Measurements from ENCODE around the gene LRP1B. TPM values are rescaled to one million over a fixed set of nuclear protein-coding genes. Genes with fewer than 3 reads are reported as not detected.

Gene LRP1B
- total RNA-seq, 3 donors from 2014 or later: 2.3 to 29.8 (median 21.8) TPM

DNA sequence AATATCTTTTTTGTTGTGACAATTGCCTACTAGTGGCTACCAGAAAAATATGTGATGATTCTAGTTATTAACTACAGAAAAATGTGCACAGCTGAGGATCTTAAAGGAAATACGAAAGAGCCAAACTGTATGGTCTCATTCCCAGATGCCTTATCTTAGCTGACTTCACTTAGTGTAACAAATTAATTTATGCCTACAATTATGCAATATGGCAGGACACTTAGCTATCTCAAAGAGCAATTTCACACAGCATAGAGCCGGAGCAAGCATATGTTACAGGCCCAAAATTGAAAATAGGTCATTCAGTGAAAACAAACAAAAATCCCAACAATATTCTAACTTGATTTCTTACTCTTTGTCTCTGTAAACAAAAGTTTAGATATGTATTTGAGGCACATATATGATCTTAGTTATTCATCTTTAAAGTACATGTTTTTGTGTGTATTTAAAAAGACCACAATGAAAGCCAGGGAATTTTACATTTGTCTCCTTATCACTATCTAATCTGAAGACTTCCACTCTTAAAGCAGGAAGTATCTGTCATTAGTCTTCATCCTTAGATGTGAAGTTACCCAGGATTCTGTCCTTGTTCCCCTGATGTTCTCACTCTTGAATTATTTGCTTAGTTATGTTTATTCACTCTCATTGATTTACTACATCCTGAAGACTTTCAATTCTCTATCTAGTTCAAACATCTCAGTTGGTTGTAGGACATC lies 1771.6 kb downstream of the LRP1B start:
- DNase-seq (ENCODE audit: low spot score in 2 of 2): no peak
- H3K27me3 ChIP-seq: no peaks in the 10 kb centered on the region
- H3K27ac ChIP-seq: no peak overlapping the region
- H3K4me3 ChIP-seq: no peak overlapping the region
- H3K36me3 ChIP-seq: no peaks in the 10 kb centered on the region
- no peaks in the 10 kb centered on the region for H3K4me1 ChIP-seq
- no peaks in the 10 kb centered on the region for H3K9me3 ChIP-seq
- no peak for TF ChIP-seq POLR2A (IDR thresholded peaks at IDR 0.05)
- no peak for TF ChIP-seq POLR2AphosphoS5 (IDR thresholded peaks at IDR 0.05)
- TF ChIP-seq, protein P1, sequence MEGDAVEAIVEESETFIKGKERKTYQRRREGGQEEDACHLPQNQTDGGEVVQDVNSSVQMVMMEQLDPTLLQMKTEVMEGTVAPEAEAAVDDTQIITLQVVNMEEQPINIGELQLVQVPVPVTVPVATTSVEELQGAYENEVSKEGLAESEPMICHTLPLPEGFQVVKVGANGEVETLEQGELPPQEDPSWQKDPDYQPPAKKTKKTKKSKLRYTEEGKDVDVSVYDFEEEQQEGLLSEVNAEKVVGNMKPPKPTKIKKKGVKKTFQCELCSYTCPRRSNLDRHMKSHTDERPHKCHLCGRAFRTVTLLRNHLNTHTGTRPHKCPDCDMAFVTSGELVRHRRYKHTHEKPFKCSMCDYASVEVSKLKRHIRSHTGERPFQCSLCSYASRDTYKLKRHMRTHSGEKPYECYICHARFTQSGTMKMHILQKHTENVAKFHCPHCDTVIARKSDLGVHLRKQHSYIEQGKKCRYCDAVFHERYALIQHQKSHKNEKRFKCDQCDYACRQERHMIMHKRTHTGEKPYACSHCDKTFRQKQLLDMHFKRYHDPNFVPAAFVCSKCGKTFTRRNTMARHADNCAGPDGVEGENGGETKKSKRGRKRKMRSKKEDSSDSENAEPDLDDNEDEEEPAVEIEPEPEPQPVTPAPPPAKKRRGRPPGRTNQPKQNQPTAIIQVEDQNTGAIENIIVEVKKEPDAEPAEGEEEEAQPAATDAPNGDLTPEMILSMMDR (IDR thresholded peaks at IDR 0.05): no peak
- intact Hi-C loops (cut with DNase I; ENCODE audit: low total_unique reads): no loop called here

DNA sequence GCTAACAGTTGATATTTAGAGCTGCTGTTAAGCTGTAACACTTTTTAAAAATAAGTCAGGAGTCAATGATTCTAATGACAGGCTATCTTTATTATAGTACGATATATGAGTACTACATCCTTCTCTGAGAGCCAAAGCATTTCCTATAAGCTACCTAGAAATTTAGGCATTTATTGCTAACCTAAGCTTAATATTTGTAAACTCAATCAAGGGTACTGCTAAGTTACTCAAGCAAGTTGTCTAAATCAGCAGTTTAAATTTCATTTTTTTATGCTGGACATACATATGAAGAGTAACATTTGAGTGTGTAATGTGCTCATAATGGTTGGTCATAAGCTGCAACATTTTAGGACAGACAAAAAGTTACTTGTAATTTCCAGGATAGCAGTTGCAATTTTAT lies 1774.1 kb downstream of the LRP1B start:
- Histone ChIP-seq H3K27me3 (no peaks in the 10 kb centered on the region), H3K27ac (no peak overlapping the region), H3K4me3 (no peak overlapping the region), H3K9me3 (no peaks in the 10 kb centered on the region), H3K36me3 (no peaks in the 10 kb centered on the region), H3K4me1 (no peaks in the 10 kb centered on the region)
- DNase-seq (ENCODE audit: low spot score in 2 of 2): no peak
- no peak for TF ChIP-seq POLR2AphosphoS5 (IDR thresholded peaks at IDR 0.05)
- TF ChIP-seq POLR2A (IDR thresholded peaks at IDR 0.05): no peak
- TF ChIP-seq, protein P1 (IDR thresholded peaks at IDR 0.05): no peak
- intact Hi-C loops (cut with DNase I; ENCODE audit: low total_unique reads): no loop called here

DNA sequence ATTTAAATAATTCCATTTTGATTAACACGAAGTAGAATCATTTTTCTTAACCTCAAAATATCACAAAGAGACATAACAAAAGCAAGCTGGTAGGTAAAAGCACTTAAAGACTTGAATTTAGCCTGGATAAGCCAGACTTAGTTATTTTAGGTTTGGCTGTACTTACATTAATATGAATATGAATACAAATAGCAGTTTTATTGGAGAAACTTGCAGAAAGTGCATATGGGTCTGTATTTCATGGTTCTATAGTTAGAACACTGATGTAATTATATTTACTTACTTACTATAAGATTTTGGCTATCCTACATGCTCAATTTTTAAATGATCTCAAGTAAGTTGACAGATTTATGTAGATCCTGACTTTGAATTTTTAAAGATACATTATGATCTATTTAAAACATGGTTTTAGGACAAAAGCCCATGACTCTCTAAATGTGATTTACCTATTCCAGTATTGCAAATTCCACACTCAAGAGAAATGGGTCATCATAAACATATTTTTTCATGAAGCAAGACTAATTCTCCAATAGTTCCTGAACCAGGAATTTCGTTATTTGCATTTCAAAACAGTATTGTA lies 1775.2 kb downstream of the LRP1B start:
- TF ChIP-seq POLR2A (IDR thresholded peaks at IDR 0.05) (no peak), POLR2AphosphoS5 (IDR thresholded peaks at IDR 0.05) (no peak)
- TF ChIP-seq, protein P1 (IDR thresholded peaks at IDR 0.05): no peak
- DNase-seq (ENCODE audit: low spot score in 2 of 2): no peak
- H3K27me3 ChIP-seq: no peaks in the 10 kb centered on the region
- no peaks in the 10 kb centered on the region for H3K4me1 ChIP-seq
- no peak overlapping the region for H3K27ac ChIP-seq
- intact Hi-C loops (cut with DNase I; ENCODE audit: low total_unique reads): no loop called here
- no peak overlapping the region for H3K4me3 ChIP-seq
- no peaks in the 10 kb centered on the region for H3K36me3 ChIP-seq
- H3K9me3 ChIP-seq: no peaks in the 10 kb centered on the region

DNA sequence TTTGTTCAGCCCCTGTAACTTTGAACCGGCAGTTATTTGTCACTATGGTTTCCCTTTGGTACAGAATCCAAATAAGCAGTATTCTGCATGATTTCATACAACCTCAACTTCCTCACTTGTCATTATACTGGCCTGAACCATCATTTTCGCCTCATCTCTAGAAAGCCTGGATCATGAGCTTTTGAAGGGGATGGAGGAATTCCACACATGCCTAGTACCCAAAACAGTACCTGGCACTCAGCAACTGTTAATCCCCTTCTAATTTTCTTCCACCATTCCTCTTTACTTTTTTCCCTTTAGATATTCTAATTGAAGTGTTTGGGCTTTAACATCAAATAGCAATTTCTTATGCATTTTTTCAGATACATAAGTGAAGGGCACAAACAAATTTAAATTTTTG lies 1776.3 kb downstream of the LRP1B start:
- no peak overlapping the region for H3K4me3 ChIP-seq
- H3K4me1 ChIP-seq: no peaks in the 10 kb centered on the region
- H3K9me3 ChIP-seq: no peaks in the 10 kb centered on the region
- H3K36me3 ChIP-seq: no peaks in the 10 kb centered on the region
- DNase-seq (ENCODE audit: low spot score in 2 of 2): no peak
- intact Hi-C loops (cut with DNase I; ENCODE audit: low total_unique reads): no loop called here
- TF ChIP-seq POLR2AphosphoS5 (IDR thresholded peaks at IDR 0.05) (no peak), POLR2A (IDR thresholded peaks at IDR 0.05) (no peak)
- TF ChIP-seq, protein P1 (IDR thresholded peaks at IDR 0.05): no peak
- H3K27me3 ChIP-seq: no peaks in the 10 kb centered on the region
- H3K27ac ChIP-seq: no peak overlapping the region

DNA sequence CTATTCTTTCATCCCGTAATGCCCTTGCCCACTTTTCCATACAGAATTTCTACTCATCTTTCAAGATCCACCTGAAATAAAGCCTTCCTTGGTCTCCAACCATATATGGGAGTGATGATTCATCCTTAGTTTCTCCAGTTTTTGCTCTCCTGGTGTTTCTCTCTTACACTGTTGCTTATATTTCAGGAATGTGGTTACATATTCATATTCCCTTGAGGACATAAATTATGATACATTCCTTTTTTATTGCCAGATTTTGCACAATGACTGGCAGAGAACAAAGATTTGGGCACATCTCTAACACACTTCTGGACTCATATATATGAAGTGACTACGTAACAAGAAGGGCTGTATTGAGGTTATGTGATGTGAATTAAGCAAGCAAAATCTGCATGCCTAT lies 1777.3 kb downstream of the LRP1B start:
- H3K9me3 ChIP-seq: no peaks in the 10 kb centered on the region
- no peaks in the 10 kb centered on the region for H3K36me3 ChIP-seq
- H3K4me3 ChIP-seq: no peak overlapping the region
- no peaks in the 10 kb centered on the region for H3K4me1 ChIP-seq
- intact Hi-C loops (cut with DNase I; ENCODE audit: low total_unique reads): no loop called here
- DNase-seq (ENCODE audit: low spot score in 2 of 2): no peak
- H3K27me3 ChIP-seq: no peaks in the 10 kb centered on the region
- H3K27ac ChIP-seq: no peak overlapping the region
- TF ChIP-seq, protein P1 (IDR thresholded peaks at IDR 0.05): no peak
- TF ChIP-seq POLR2A (IDR thresholded peaks at IDR 0.05) (no peak), POLR2AphosphoS5 (IDR thresholded peaks at IDR 0.05) (no peak)

Measured in breast epithelium (tissue), 4 donors.